GM18951 (cell line): ENCODE results near the gene ICAM3.

ENCODE experiments used
- POLR2A ChIP-seq: IDR thresholded peaks from 4 replicates; pipeline ENCODE4 v1.6.1; 2011; ENCODE audit warnings: mild to moderate bottlenecking; ENCODE audit not compliant: insufficient read length, insufficient read depth; ENCODE audit errors: extremely low read depth
- in situ Hi-C: fragments of 300-500 bp; cut with MboI; formaldehyde crosslinking; loops from one replicate; pipeline ENCODE4 v1.12.0; 2022; ENCODE audit warnings: low sequenced_read_pairs, mixed read lengths, inconsistent platforms; ENCODE audit not compliant: unreplicated experiment

The ICAM3 gene

GRCh38 chr19:10295847-10296591 is 43.4 kb downstream of the ICAM3 start:
- TF ChIP-seq POLR2A, result no peak
- in situ Hi-C loops, result no loop called here

GRCh38 chr19:10295305-10295846 is 44.0 kb downstream of the ICAM3 start:
- TF ChIP-seq POLR2A, result peak; percentile 47
- in situ Hi-C loops, result no loop called here

- in situ Hi-C loops, result no loop called here
- TF ChIP-seq POLR2A, result no peak
Measured at GRCh38 chr19:10294368-10294697, 45.1 kb downstream of the ICAM3 start.

GRCh38 chr19:10293637-10294367 is 45.6 kb downstream of the ICAM3 start:
- TF ChIP-seq POLR2A, result no peak
- in situ Hi-C loops, result no loop called here

GRCh38 chr19:10292789-10293636 is 46.4 kb downstream of the ICAM3 start:
- in situ Hi-C loops, result no loop called here
- no peak for TF ChIP-seq POLR2A

- in situ Hi-C loops, result no loop called here
- TF ChIP-seq POLR2A, result no peak
Measured at GRCh38 chr19:10292206-10292788, 47.1 kb downstream of the ICAM3 start.

GRCh38 chr19:10291554-10292205 is 47.7 kb downstream of the ICAM3 start:
- in situ Hi-C loops, result no loop called here

GRCh38 chr19:10290876-10291553 is 48.4 kb downstream of the ICAM3 start:
- in situ Hi-C loops, result no loop called here
- no peak for TF ChIP-seq POLR2A

More at GRCh38 chr19:10291554-10292205, 47.7 kb downstream of the ICAM3 start:
- no peak for TF ChIP-seq POLR2A

GRCh38 chr19:10290357-10290875 is 49.0 kb downstream of the ICAM3 start:
- no peak for TF ChIP-seq POLR2A
- in situ Hi-C loops, result no loop called here

- in situ Hi-C loops, result no loop called here
- no peak for TF ChIP-seq POLR2A
Measured at GRCh38 chr19:10289836-10290356, 49.5 kb downstream of the ICAM3 start, which contains the start of gene ICAM5. Gene ICAM5, plus strand, starts transcription at chr19:10289952. Its CDS starts 92 bp downstream, at chr19:10290044.

- in situ Hi-C loops, result no loop called here
- peak; percentile 36 for TF ChIP-seq POLR2A
Measured at GRCh38 chr19:10289167-10289835, 50.1 kb downstream of the ICAM3 start.
